HG03457 (cell line): Measurements from ENCODE around the gene IL36B.

Experiments
- ATAC-seq: cut with Tn5 transposase; IDR thresholded peaks from one replicate; pipeline ENCODE4 v1.9.1; 2021; ENCODE audit warnings: moderate number of reproducible peaks; ENCODE audit not compliant: unreplicated experiment

The IL36B gene

DNA sequence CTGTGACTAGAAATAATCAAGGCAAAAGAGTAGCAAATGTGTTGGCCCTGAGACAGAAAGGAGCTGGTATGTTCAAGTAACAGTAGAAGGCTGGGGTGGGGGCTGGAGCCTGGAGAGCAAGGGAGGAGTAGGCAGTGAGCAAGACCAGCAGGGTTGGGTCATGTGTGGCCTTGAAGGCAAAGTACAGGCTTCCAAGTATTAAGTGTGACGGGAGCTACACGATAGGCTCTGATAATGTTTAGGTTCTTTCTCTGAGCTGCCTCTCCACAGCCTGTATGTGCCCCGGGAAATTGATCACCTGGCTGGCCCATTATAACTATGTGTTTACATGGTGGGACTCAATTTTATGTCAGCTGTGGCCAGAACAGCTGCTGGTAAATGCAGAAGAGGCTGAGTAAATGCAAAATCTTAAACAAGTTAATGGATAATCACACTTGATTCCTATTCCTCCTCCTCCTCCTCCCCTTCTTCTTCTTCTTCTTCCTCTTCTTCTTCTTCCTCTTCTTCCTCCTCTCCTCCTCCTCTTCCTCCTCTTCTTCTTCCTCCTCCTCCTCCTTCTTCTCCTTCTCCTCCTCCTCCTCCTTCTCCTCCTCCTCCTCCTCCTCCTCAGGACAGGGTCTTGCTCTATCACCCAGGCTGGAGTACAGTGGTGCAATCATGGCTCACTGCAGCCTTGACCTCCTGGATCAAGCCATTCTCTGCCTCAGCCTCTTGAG lies 24.4 kb upstream of the IL36B start:
- ATAC-seq: no peak

DNA sequence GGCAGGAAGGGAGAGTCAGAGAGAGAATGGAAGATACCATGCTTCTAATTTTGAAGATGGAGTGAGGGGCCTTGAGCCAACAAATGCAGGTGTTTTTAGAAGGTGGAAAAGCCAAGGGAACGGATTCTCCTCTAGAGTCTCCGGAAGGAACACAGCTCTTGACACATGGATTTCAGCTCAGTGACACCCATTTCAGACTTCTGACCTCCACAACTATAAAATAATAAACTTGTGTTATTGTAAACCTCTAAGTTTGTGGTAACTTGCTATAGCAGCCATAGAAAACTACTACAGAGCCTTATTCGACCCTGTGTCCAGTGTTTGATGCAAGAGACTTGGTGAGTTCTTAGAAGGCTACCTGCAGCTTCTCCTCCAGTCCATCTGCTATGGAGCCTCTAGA lies 22.9 kb upstream of the IL36B start:
- ATAC-seq: no peak

DNA sequence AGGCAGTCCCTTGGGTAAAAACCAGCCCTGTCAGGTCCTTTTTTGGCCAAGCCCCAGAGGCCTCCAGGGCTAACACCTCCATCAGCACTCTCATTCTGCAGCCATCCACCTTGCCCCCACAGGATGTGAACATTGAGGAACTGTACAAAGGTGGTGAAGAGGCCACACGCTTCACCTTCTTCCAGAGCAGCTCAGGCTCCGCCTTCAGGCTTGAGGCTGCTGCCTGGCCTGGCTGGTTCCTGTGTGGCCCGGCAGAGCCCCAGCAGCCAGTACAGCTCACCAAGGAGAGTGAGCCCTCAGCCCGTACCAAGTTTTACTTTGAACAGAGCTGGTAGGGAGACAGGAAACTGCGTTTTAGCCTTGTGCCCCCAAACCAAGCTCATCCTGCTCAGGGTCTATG lies 22.4 kb upstream of the IL36B start:
- ATAC-seq: no peak

DNA sequence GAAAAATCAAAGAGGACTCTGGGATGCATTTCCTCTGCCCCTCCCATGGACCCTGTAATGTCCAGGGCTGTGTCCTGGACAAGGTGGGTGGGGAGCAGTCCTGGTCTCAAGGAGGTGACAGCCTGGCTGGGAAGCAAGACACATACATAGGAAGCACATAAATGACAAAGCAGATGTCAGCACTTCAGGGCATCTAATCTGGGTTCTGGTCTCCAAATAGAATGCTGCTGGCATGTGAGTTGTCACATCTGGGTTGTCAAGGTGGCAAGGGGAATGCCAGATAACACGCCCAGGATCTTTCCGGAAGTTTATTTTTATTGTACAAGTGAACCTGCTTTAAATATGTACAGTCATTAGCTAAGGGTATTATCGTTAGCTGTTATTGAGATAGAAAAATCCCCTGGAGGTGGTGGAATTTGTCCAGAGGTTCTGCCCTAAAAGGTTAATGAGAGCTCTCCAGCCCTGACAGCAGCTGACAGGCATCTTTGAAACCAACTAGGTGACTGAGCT lies 20.7 kb upstream of the IL36B start:
- no peak for ATAC-seq

DNA sequence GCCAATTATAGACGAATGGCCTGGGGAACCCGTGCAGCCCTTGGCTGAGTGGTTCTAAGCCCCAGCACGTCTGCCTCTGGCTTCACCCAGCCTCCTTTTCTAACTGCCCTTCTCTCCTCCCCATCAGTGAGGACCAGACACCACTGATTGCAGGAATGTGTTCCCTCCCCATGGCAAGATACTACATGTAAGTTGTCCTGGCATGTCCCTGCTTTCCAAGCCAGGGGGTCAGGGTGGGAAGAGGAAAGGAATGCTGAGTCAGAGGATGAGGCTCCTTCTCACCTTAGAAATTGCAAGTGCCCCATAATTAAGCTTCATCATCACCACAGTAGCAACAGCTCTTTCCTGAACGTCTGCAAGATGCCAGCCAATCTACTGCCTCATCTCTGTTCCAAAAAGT lies 19.9 kb upstream of the IL36B start:
- no peak for ATAC-seq

DNA sequence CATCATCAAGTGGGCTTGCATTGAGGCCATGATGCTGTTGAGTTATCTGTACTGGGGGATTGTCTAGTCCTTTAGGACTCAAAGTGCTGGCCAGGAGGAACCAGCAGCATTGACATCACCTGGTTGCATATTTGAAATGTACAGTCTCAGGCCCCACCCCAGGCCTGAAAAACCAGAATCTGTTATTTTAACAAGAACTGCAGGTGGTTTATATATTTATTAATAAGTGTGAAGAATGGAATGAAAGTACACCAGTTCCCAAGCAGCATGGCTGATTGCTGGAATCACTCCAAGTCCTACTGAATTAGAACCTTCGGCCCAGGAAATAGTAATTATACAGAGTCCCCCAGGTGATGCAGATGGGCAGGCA lies 17.9 kb upstream of the IL36B start:
- ATAC-seq: no peak

DNA sequence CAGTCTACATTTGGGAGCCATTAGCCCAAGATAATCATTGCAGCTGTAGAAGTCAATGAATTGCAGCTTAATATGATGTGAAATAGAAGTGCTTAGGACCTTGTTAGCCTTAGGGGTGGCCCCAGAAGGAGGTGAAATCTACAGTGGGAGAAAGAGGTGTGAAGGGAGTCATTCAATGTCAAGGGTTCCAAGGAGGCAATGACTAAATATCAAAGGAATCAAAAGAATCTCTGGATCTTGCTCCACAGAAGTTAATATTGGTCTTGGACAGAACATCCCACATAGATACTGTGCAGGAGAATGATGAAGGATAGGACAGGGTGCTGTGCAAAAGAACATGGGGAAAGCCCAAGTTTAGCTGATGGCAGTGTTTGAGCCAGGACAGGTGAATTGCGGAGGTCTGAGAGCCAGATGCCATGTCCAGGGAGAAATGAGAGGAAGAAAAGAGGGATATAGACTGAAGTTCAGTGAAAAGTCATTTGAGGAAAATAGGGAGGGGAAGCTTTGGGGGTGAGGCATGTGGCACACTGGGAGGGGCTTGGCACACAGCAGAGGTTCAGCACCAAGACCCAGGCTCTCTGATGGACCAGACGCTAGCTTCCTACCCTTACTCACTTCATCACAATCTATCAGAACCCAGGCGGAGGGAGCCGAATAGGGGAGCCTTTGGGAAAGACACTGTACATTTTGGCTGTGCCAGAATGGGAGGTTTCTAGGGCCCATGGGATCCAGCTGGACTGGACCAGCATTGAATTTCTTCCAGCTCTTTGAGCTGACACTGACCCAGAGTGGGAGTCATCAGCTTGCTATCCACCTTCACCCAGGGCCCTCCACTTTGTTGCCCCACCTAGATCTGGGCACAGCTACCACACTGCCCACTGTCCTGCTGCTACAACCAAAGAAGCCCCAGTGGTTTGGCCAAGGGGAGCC lies 17.3 kb upstream of the IL36B start:
- no peak for ATAC-seq

DNA sequence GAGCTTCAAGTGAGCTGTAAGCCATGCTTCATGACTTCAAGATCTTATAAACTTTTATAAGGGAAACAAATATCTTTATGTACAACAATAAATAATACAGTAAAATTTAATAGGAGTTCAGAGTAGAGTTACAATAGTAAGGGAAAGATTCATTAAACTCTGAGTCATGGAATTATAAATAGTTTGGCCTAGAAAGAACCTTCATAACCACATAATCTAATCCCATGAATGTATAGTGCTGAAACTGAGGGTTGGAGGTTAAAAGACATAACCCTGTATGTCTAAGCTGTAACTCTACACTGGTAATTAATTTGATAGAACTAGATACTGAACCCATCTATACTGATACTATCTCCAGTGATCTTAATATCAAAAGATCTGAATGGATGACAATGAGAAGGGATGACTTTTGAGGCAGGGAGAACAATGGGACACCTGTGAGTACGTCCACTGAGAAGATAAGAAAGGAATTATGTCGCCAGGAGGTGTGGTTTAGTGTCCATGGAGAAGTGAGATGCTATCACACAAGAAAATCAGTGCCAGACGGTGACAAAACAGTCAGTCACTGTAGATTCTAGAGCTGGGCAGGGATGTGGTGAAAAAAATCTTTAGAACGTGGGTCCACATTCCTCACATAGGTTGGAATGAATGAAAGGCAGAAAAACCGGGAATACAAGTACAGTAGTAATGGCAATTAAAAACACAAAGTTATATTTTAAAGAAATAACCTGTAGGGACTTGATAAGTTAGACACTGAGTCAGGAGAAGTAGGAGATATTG lies 16.2 kb upstream of the IL36B start:
- no peak for ATAC-seq

DNA sequence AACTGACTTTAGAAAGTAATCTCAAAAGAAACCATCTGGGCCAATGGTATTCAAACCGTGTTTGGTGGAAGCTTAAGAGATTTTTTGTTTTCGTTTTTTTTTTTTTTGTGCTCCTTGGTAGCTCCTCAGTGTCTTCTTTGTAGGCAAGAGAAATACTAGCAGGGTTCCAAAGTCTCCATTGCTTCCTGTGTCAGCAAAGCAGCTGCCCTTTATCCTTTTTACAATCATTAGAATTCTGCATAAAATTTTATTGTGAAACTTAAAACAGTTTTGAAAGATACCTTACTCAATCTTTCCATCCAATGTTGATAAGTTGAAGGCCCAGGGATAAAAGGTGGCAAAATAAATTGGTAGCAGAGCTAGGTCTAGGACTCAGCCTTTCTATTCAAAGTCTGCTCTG lies 15.6 kb upstream of the IL36B start:
- ATAC-seq: no peak

DNA sequence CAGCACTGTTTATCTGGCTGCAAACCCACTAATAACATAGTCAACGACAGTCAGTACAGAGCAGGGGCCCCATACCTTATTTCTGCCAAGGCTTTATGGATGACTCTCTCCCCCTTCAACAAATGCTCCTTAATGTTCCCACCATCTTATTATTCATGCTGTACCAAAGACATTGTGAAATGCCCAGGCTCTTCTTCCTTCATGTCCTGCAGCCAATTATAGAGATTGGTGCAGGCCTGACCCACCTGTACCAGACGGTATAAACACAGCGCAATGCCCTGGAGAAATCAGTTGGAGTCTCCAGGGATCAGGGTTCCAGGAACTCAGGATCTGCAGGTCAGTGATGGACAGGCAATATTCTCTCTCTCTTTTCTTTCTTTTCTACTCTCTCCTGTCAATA lies 15.0 kb upstream of the IL36B start, which contains the start of gene IL1F10:
IL1F10 (plus strand) TSS at position 290 of the 400 bp plus-strand sequence. CDS start 4,769 bp downstream, outside the sequence.
- ATAC-seq: no peak

DNA sequence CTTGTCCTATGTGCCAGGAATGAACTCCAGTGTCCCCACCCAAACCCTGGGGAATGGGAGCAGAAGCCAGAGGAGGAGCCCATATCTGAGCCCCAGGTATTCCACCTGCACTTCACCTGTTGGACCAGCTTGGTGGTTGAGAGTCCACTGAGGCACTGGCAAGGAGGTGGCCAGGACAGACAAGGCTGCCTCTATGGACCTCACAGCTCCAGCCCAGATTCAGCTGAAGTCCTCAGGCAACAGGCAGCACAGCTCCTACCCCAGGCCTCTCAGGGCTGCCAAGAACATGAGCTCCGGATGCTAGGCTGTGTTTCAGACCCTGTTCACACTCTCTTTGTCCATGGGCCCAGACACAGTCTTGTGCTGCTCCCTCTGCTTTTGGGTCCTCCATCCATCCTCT lies 12.2 kb upstream of the IL36B start:
- no peak for ATAC-seq

DNA sequence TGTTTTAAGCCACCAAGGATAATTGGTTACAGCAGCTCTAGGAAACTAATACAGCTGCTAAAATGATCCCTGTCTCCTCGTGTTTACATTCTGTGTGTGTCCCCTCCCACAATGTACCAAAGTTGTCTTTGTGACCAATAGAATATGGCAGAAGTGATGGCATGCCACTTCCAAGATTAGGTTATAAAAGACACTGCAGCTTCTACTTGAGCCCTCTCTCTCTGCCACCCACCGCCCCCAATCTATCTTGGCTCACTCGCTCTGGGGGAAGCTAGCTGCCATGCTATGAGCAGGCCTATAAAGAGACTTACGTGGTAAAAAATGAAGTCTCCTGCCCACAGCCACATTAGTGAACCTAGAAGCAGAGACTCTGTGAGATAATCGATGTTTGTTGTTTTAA lies 11.6 kb upstream of the IL36B start:
- ATAC-seq: no peak

DNA sequence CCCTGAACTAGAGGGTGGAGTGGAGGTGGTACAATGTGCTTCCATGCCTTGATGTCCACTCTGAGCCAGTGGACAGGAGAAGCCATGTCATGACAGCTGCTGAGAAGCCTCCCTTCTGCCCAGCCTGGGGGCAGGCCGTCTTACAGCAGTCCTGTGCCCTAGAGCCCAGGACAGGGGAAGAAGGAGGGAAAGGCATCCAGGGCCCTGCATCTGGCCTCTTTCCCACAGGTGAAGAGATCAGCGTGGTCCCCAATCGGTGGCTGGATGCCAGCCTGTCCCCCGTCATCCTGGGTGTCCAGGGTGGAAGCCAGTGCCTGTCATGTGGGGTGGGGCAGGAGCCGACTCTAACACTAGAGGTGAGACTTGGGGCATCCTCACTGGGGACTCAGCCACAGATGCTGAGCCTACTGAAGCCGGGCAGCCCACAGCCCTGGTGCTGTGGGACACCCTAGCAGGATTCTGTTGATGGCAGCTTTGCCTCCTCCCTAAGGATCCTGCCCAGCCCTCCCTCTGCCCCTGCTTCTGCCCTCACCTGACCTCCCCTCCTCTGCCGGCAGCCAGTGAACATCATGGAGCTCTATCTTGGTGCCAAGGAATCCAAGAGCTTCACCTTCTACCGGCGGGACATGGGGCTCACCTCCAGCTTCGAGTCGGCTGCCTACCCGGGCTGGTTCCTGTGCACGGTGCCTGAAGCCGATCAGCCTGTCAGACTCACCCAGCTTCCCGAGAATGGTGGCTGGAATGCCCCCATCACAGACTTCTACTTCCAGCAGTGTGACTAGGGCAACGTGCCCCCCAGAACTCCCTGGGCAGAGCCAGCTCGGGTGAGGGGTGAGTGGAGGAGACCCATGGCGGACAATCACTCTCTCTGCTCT lies 9.5 kb upstream of the IL36B start:
- ATAC-seq: no peak

DNA sequence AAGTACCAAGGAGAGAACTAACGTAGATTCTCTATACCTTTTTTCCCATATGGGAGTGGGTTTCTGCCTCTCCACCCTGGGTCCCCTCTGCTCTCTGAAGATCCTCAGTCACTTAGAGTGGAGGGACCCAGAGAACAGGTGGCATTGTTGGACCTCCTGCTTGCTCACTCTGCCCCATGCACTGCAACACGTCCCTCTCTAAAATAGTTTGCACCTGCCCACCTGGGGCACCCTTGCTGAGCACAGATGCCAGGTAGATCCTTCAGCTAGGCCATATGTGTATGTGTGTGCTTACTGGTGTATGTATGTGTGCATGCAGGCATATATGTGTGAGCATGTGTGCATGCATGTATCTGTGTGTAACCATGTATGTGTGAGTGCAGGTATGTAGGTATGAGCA lies 8.6 kb upstream of the IL36B start:
- no peak for ATAC-seq

DNA sequence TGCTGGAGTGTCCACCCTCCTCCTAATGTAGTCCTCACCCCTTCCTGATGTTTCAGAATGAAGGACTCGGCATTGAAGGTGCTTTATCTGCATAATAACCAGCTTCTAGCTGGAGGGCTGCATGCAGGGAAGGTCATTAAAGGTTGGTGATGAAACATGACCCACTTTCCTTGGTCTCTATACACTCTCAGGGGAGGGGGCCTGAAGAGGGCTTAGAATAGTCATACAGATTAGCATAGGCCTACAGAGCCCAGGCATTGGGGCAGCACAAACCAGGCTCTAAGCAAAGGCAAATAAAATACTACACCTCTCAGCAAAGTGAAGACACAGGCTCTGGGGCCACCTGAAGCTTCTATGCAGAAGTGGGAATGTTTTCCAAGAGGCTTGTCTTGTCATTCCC lies 8.1 kb upstream of the IL36B start:
- ATAC-seq: no peak

DNA sequence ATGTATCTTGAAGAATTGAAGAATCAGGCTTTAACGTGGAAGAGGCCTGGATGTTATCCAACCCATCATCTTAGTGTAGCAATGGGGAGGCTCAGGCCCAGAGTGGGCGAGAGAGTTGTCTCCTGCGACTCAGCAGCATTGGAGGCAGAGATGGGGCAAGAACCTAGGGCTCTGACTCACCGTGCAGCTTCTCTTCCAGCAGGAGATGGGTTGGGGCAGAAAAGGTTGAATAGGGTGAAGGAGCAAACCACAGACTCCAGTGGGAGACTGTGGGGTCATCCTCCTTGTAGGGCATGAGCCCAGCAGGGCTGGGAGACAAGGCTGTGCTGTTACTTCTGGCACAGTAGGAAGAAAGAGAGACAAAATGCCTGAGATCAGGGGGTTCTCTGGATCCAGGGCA lies 7.7 kb upstream of the IL36B start:
- ATAC-seq: no peak

DNA sequence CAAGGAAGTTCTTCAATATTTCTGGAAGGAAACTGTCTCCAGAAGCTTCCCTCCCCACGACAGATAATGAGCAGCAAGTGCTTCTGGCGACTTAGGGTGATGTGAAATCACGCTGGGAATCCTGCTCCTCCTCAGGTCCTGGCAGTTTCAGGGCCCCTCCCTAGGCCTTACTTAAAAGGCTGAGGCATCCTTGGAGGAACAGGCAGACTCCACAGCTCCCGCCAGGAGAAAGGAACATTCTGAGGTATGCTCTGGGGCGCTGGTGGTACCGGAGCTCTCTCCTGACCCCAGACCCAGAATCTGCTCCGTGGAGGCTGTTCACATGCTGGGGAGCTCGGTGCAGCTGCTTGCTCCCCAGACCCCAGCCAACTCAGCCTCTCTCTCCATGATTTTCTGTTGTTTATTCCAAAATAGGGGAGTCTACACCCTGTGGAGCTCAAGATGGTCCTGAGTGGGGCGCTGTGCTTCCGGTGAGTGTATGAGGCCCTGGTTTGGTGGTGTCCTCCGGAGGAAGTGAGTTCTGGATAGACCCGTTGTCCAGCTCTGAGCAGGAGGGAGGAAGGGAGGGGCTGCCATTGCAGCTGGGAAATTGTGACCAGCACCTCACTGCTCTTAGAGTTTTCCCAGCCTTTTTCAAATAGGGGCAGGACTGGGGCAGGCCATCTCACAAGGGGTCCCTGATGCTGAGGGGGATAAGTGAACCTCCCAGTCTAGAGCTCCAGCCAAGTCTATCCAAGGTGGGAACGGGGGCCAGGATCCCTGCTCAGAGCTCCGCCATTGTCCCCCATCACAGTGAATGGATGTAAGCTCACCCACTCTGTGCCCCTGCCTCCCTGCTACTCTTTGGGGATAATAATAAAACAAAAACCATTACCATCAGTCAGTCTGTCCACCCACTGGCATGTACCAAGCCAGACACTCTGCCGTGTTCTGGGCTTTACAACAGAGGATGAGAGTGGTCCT lies 6.6 kb upstream of the IL36B start, which contains the start of gene IL36RN:
IL36RN (plus strand) TSS at position 201 of the 963 bp plus-strand sequence; CDS start at position 442, 241 bp downstream.
- no peak for ATAC-seq

DNA sequence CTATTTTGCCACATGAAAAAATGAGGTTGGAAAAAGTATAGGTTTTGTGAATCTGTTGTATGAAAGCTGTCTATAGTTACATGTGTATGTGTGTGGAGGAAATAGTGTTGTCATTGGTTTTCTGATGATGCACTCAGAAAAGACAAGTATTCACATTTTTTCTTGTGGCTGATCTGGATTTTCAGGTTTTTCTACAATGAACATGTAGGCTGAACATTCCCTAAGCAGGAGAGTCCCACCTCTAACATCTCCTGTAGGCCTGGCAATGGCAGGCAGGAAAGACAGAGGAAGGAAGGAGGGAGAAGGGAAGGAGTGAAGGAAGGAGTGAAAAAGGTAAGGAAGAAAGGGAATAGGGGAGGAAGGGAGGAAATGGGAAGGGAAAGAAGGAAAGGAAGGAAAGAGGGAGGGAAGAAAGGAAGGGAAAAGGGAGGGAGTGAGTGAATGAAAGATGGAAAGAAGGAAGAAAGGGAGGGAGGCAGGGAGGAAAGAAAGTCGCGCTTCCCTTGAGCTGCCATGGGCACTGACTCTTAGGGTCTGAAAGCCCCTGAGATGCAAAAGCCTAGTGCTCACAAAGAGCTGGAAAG lies 5.8 kb upstream of the IL36B start:
- ATAC-seq: no peak

DNA sequence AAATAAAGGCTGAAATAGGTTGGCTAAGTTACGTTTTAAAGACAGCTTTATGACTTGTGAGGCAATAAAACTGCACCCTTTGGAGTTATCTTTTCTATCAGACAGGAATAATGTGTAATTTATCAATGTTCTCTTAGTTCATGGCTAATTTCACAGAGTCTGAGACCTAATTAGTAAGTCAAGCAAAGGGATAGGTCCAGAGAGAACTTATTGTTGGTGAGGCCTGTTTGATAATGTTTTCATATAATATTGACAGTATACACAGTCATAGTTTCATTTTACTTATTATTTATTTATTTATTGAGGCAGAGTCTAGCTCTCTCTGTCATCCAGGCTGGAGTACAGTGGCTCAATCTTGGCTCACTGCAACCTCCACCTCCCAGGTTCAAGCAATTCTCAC lies 4.5 kb upstream of the IL36B start:
- ATAC-seq: no peak
